ENCODE measurements around the gene DNAAF1. TPM values are rescaled to one million over a fixed set of nuclear protein-coding genes. Genes with fewer than 3 reads are reported as not detected.

Gene DNAAF1
- total RNA-seq, 1 donor from 2014 or later, result 0.18 TPM

DNA sequence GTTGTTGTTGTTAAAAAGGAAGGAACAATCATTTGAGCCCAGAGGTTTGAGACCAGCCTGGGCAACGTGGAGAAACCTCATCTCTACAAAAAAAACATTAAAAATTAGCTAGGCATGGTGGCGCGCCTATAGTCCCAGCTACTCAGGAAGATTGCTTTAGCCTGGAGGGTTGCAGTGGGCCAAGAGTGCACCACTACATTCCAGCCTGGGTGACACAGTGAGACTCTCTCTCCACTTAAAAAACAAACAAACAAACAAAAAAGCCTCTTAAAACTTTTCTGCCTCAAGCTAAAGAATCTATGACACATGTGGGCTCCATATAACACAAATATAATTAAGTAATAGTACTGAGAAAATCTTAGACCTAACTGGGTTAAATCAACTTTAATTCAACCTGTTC lies 40.9 kb upstream of the DNAAF1 start:
- no peak overlapping the region for H3K4me3 Mint-ChIP-seq (ENCODE audit: unreplicated experiment)

GRCh38 chr16:84105301-84105815 lies 39.8 kb upstream of the DNAAF1 start:
- DNase-seq (ENCODE audit: low spot score), result no peak
- H3K36me3 Mint-ChIP-seq (ENCODE audit: low read depth, unreplicated experiment), result peaks cover 5% of the 10 kb centered on the region
- TF ChIP-seq CTCF (IDR thresholded peaks at IDR 0.05; ENCODE audit: unreplicated experiment), result no peak
- H3K27me3 Mint-ChIP-seq (ENCODE audit: unreplicated experiment), result peaks cover 4% of the 10 kb centered on the region
- peaks cover 5% of the 10 kb centered on the region for H3K4me1 Mint-ChIP-seq (ENCODE audit: unreplicated experiment)
- H3K27ac Mint-ChIP-seq (ENCODE audit: unreplicated experiment), result peak overlapping the region; percentile 44
- H3K9me3 Mint-ChIP-seq (ENCODE audit: unreplicated experiment), result no peaks in the 10 kb centered on the region
- H3K4me3 Mint-ChIP-seq (ENCODE audit: unreplicated experiment), result no peak overlapping the region

More for the DNA sequence above, 40.9 kb upstream of the DNAAF1 start:
- Mint-ChIP-seq H3K27ac (ENCODE audit: unreplicated experiment) (no peak overlapping the region), H3K36me3 (ENCODE audit: low read depth, unreplicated experiment) (peaks cover 5% of the 10 kb centered on the region), H3K9me3 (ENCODE audit: unreplicated experiment) (no peaks in the 10 kb centered on the region), H3K27me3 (ENCODE audit: unreplicated experiment) (peaks cover 4% of the 10 kb centered on the region), H3K4me1 (ENCODE audit: unreplicated experiment) (peaks cover 5% of the 10 kb centered on the region)
- no peak for DNase-seq (ENCODE audit: low spot score)
- no peak for TF ChIP-seq CTCF (IDR thresholded peaks at IDR 0.05; ENCODE audit: unreplicated experiment)

- Mint-ChIP-seq H3K9me3 (ENCODE audit: unreplicated experiment) (no peaks in the 10 kb centered on the region), H3K36me3 (ENCODE audit: low read depth, unreplicated experiment) (peaks cover 5% of the 10 kb centered on the region), H3K27ac (ENCODE audit: unreplicated experiment) (peak overlapping the region; percentile 50), H3K4me1 (ENCODE audit: unreplicated experiment) (peaks cover 5% of the 10 kb centered on the region), H3K4me3 (ENCODE audit: unreplicated experiment) (peak overlapping the region; percentile 11), H3K27me3 (ENCODE audit: unreplicated experiment) (peaks cover 4% of the 10 kb centered on the region)
- no peak for TF ChIP-seq CTCF (IDR thresholded peaks at IDR 0.05; ENCODE audit: unreplicated experiment)
- no peak for DNase-seq (ENCODE audit: low spot score)
Measured at GRCh38 chr16:84105948-84106740, 39.0 kb upstream of the DNAAF1 start.

- peaks cover 5% of the 10 kb centered on the region for H3K4me1 Mint-ChIP-seq (ENCODE audit: unreplicated experiment)
- TF ChIP-seq CTCF (IDR thresholded peaks at IDR 0.05; ENCODE audit: unreplicated experiment), result no peak
- peaks cover 4% of the 10 kb centered on the region for H3K27me3 Mint-ChIP-seq (ENCODE audit: unreplicated experiment)
- no peak for DNase-seq (ENCODE audit: low spot score)
- H3K4me3 Mint-ChIP-seq (ENCODE audit: unreplicated experiment), result no peak overlapping the region
- H3K36me3 Mint-ChIP-seq (ENCODE audit: low read depth, unreplicated experiment), result peaks cover 5% of the 10 kb centered on the region
- H3K9me3 Mint-ChIP-seq (ENCODE audit: unreplicated experiment), result no peaks in the 10 kb centered on the region
- H3K27ac Mint-ChIP-seq (ENCODE audit: unreplicated experiment), result no peak overlapping the region
Measured at GRCh38 chr16:84107921-84108320, 37.2 kb upstream of the DNAAF1 start.

Measured in endothelial cell (in vitro differentiated cells).